Endothelial cell of hepatic sinusoid (primary cell): ENCODE data around the gene MLST8.

Experiments used
- in situ Hi-C: cut with HindIII; loops from 2 replicates; pipeline ENCODE4 v1.10.0; 2017; ENCODE audit warnings: low sequenced_read_pairs

The MLST8 gene

GRCh38 chr16:2205967-2206313 is 686 bp downstream of the MLST8 start:
- in situ Hi-C loops: no loop called here

DNA sequence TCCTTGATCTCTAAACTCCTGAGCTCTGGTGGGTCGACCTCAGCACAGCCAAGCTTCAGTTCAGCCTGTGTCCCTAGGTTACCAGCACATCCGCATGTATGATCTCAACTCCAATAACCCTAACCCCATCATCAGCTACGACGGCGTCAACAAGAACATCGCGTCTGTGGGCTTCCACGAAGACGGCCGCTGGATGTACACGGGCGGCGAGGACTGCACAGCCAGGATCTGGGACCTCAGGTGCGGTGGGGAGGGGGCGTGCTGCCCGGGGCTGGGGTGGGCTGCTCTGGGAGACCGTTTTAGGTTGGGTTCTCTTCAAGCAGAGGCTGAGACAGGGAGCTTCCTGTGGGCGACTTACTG is 1.1 kb downstream of the MLST8 start:
- in situ Hi-C loops: no loop called here

- in situ Hi-C loops: no loop called here
Measured at GRCh38 chr16:2206780-2207433, 1.7 kb downstream of the MLST8 start.

DNA sequence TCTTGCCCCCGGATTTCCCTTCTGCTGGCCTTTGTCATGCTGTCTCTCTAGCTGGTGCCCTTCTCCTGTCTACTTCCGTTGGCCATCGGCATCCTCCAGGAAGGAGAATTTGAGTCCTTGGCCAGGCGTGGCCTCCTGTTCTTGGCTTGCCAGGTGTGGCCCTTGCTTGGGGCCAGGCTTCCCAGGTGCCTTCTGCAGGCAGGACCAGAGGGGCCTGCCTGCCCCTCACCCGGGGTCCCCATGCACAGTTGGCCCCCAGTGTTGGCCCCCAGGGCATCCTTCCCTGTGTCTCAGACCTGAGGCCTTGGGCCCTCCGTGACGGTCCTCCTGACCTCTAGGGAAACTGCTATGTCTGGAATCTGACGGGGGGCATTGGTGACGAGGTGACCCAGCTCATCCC is 2.6 kb downstream of the MLST8 start:
- in situ Hi-C loops: no loop called here

DNA sequence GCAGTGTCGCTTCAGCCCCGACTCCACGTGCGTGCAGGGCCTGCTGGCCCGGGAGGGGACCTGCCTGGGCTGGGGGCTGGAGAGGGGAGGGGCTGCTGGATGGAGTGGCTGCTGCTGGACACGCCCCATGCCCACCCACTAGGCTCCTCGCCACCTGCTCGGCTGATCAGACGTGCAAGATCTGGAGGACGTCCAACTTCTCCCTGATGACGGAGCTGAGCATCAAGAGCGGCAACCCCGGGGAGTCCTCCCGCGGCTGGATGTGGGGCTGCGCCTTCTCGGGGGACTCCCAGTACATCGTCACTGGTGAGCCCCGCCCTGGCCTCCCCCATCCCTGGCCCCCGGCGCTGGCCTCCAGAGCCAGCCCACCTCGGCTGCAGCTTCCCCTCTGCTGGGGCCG is 3.1 kb downstream of the MLST8 start:
- in situ Hi-C loops: no loop called here

DNA sequence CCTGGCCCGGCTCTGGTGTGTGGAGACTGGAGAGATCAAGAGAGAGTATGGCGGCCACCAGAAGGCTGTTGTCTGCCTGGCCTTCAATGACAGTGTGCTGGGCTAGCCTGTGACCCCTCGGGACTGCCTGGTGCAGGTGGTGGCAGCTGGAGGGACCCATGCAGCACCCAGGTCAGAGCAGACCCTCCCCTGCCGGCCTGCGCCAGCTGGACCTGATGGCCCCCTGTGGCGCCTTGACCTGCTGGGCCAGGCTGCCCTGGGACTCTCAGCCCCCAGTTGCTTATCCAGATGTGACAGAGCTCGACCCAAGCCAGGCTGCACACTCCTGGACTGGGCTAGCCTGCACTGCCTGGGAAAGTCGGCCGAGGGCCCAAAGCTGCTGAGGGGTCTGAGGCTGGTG is 3.5 kb downstream of the MLST8 start:
- in situ Hi-C loops: no loop called here

- in situ Hi-C loops: no loop called here
Measured at GRCh38 chr16:2209258-2210008, 4.2 kb downstream of the MLST8 start.

DNA sequence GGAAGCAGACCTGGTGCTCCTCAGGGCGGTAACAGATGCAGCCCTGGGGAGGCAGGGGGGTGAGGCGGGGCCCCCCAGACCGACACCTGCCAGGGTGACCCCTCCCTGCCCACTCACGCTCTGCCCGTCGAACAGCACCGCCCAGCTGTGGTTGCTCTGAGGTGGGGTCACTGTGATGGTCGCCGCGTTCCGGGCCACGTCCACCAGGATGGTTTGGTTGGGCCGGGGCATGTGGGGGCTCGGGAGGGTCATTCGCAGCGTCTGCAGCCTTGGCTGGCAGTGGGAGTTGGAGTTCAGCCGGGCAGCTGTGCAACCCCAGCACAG is 4.7 kb downstream of the MLST8 start:
- in situ Hi-C loops: no loop called here

DNA sequence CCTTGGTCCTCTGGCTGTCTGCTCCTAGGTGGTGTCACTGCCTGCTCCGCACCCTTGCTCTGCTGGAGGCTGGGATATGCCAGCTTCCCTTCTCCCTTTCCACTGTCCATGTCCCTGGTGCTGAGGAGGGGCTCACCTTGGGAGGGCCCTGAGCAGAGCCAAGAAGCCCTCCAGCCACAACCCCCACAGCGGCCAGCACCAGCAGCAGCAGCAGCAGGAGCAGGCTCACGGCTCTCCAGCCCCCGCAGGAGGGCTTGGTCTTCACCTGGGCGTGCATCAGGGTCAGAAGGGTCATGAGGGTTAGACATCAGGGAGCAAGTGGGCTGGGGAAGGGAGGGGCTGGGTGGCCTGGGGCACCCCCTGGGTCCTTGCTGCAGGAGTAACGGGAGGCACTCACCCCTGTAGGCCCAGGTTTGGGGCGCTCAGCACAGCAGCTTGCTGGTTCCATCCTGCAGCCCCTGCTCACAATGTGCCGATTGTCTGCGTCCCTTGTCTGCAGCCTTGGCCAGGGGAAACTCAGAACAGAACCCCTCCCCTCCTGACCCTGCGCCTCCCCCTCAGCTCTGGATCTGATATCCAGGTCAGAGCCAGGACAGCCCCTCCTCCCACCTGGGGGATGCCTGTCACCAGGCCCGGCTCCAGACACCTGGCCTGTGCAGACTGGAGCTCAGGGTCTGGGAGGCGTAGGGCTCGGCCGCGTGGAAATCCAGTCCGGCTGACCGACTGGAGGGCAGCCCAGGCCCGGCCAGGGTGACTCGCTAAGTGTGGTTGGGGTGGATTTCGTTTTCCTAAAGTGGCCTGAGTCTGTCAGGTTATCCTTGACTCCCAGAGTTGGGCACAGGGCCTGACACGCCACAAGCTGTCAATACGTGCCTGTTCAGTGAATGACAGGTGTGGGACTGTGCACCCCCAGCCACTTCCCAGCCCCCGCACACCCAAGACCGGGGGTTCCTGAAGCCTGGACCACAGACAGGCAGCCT is 5.4 kb downstream of the MLST8 start, which contains the start of gene BRICD5:
BRICD5 (minus strand) TSS at position 478 of the 980 bp plus-strand sequence; CDS start at position 448, 30 bp downstream.
- in situ Hi-C loops: no loop called here

GRCh38 chr16:2211923-2212347 is 6.7 kb downstream of the MLST8 start:
- in situ Hi-C loops: no loop called here

DNA sequence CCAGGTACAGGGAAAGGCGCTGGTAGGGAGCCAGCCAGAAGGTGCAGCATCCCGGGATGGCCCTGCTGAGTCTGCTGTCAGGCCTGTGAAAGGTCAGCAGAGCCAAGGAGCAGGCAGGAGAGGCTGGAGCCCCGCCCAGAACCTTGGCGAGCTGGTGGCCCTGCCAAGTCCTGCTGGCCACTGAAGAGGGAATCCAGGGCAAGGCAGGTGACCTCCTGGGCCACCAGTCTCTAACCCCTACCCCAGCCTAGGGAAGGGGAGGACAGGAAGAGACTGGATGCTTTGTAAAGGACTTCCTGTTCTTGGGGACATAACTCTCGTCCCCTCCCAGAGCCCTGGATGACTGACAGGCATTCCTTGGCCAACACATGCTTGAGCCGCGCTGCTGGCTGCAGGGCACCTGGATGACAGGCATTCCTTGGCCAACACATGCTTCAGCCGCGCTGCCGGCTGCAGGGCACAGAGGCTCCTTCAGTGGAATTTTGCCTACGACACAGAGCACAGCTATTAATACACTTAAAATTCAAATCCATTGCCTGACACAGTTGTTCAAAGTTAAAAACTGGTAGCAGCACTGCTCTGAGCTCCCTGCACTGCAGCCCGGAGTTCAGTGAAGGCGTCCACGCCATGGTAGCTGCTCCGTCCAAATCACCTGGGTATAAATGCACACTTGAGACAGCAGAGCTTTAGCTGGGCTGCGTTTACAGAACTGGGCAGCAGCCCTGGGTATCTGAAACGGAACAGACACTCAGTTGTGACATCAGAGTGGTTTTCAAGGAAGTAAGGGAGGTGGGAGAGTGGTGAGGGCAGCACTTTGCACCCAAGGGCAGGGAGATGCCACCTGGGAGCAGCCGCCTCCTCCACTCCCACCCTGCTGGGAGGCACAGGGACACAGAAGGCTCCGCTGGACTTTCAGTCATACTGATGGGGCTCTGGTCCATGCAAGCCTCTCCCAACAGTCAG is 7.4 kb downstream of the MLST8 start:
- in situ Hi-C loops: no loop called here

- in situ Hi-C loops: no loop called here
Measured at GRCh38 chr16:2213817-2214718, 8.8 kb downstream of the MLST8 start.

- in situ Hi-C loops: no loop called here
Measured at GRCh38 chr16:2214719-2214968, 9.4 kb downstream of the MLST8 start, which contains the start of gene PGP. PGP (minus strand) TSS chr16:2214840; CDS start chr16:2214777, 63 bp downstream.

DNA sequence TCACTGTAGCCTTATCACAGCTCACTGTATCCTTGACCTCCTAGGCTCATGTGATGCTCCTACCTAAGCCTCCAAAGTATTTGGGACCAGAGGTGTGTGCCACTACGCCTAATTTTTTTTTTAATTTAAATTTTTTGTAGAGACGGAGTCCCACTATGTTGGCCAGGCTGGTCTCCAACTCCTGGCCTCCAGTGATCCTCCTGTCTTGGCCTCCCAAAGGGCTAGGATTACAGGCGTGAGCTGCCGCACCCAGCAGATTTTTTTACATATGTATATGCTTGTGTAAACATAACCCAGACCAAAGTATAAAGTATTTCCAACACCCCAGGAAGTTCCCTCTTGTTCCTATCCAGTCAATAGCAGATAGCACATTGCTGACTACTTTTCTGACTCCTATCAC is 11.1 kb downstream of the MLST8 start:
- in situ Hi-C loops: no loop called here

GRCh38 chr16:2223221-2223941 is 18.1 kb downstream of the MLST8 start, which contains the start of gene E4F1:
E4F1 (plus strand) TSS chr16:2223591; CDS start chr16:2223614, 23 bp downstream.
- in situ Hi-C loops: no loop called here

GRCh38 chr16:2223942-2224486 is 18.8 kb downstream of the MLST8 start:
- in situ Hi-C loops: no loop called here

DNA sequence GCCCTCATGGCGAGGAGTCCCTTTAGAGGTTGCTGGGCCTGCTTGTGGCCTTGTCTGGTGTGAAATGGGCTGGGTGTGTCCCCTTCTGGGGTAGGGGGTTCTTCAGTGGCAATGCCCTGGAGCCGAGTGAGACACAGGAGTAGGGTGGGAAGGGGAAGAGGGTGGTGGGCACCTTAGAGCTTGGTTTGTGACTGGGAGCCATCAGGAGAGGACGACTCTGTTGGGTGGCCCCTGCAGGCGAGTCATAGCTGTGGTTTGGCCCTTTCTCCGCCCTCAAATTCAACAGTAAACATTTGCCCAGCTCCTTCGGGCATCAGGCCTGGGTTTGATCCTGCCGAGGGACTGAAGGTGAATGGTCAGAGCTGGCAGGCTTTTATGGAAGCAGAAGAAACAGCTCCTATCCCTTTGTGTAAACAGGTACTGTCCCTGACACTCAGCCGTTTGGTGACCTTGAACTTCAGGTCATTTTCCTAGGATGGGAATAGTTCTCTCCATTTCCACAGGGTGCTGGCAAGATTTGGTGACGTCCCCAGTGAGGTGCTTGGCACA is 21.1 kb downstream of the MLST8 start:
- in situ Hi-C loops: no loop called here

DNA sequence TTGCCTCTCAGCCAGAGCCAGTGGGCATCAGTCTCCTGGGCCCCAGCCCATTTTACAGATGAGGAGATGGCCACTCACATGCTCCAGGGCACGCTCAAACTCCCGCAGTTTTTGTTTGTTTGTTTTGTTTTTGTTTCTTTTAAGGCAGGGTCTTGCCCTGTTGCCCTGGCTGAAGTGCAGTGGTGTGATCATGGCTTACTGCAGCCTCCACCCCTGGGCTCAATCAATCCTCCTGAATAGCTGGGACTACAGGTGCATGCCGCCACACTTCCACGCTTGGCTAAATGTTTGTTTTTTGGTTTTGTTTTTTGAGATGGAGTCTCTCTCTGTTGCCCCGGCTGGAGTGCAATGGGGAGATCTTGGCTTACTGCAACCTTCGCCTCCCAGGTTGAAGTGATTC is 21.7 kb downstream of the MLST8 start:
- in situ Hi-C loops: no loop called here
